GM12878 (cell line): ENCODE data around the gene IPPK.

ENCODE experiments used
- CHD4 ChIP-seq: fragments of 200-600 bp; sonication (generic); IDR thresholded peaks from 2 replicates; pipeline ENCODE4 v1.6.1; 2016; ENCODE audit warnings: mild to moderate bottlenecking
- CREB1 ChIP-seq: IDR thresholded peaks from 2 replicates; pipeline ENCODE4 v1.6.1; 2012; ENCODE audit warnings: low read depth, mild to moderate bottlenecking, inconsistent platforms
- EP300 ChIP-seq, 2 experiments: fragments of 150-350 bp in 1 of 2; IDR thresholded peaks; 2 replicates each; pipeline ENCODE4 v1.6.1; 2011 to 2012; ENCODE audit warnings: low read depth in 2 of 2, low read length in 2 of 2, borderline replicate concordance in 1 of 2, improper control_type of control experiment in 1 of 2, inconsistent platforms in 1 of 2; ENCODE audit not compliant: control insufficient read depth in 1 of 2
- JUND ChIP-seq: IDR thresholded peaks from 2 replicates; pipeline ENCODE4 v1.6.1; 2012; ENCODE audit warnings: low read depth, mild to moderate bottlenecking, low read length, improper control_type of control experiment, moderate library complexity
- NRF1 ChIP-seq: conservative IDR thresholded peaks from 2 replicates; pipeline ENCODE4 v1.6.1; 2011; ENCODE audit warnings: mild to moderate bottlenecking, low read depth, low read length, improper control_type of control experiment
- POLR2AphosphoS5 ChIP-seq: IDR thresholded peaks from 2 replicates; pipeline ENCODE4 v1.6.1; 2011; ENCODE audit warnings: mild to moderate bottlenecking, low read length, inconsistent platforms
- RB1 ChIP-seq: fragments of 450-650 bp; formaldehyde crosslinking; IDR thresholded peaks from 2 replicates; pipeline ENCODE4 v1.6.1; 2017; ENCODE audit warnings: mild to moderate bottlenecking, borderline replicate concordance
- TF ChIP-seq, protein P1 (sequence below), 3 experiments: IDR thresholded peaks in 2 of 3; conservative IDR thresholded peaks in 1 of 3; 2 replicates each; pipeline ENCODE4 v1.5.1; 2011; ENCODE audit warnings: low read depth in 3 of 3, low read length in 3 of 3, mild to moderate bottlenecking in 3 of 3, control low read depth in 2 of 3, moderate library complexity in 2 of 3, inconsistent platforms in 1 of 3, mixed read lengths in 1 of 3; ENCODE audit not compliant: control insufficient read depth in 2 of 3, insufficient read depth in 1 of 3; ENCODE audit errors: extremely low read depth in 1 of 3
- TF ChIP-seq, protein P2 (sequence below): IDR thresholded peaks from 2 replicates; pipeline ENCODE4 v1.6.1; 2012; ENCODE audit warnings: low read length, inconsistent platforms
- TF ChIP-seq, protein P3 (sequence below): IDR thresholded peaks from 2 replicates; pipeline ENCODE4 v1.6.1; 2011; ENCODE audit warnings: low read depth, mild to moderate bottlenecking, low read length, moderate library complexity, borderline replicate concordance; ENCODE audit errors: extremely low read depth

DNA sequence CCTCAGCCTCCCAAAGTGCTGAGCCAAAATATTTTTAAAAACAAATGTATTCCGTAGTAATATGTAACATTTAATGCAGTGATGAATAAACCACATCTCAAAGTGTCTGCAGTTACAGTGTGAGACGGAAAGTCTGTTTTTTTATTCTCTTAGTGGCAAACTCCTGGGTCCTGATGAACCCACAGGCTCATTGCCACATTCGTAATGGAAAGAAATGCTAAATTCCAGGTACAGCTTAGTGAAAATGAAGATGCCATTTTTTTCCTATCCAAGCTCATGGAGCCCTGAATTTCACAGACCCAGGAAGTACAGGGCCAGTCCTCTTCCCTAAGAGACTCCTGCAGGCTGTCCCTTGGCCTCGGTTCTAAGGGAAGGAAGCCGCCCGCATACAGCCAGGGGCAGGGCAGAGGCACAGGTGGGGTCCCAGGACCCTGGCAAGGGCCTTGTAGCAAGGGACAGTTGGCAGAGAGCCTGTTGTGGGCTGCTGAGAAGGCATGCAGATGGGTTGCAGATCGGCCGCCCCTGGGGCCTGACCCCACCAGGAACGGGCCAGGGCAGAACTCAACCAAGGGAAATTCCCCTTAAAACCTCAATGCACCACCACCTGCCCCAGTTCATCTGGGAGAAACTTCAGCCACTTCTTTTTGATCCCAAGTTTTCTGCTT, 36.2 kb downstream of the IPPK start:
- TF ChIP-seq, protein P1, sequence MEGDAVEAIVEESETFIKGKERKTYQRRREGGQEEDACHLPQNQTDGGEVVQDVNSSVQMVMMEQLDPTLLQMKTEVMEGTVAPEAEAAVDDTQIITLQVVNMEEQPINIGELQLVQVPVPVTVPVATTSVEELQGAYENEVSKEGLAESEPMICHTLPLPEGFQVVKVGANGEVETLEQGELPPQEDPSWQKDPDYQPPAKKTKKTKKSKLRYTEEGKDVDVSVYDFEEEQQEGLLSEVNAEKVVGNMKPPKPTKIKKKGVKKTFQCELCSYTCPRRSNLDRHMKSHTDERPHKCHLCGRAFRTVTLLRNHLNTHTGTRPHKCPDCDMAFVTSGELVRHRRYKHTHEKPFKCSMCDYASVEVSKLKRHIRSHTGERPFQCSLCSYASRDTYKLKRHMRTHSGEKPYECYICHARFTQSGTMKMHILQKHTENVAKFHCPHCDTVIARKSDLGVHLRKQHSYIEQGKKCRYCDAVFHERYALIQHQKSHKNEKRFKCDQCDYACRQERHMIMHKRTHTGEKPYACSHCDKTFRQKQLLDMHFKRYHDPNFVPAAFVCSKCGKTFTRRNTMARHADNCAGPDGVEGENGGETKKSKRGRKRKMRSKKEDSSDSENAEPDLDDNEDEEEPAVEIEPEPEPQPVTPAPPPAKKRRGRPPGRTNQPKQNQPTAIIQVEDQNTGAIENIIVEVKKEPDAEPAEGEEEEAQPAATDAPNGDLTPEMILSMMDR (IDR thresholded peaks at IDR 0.05 in 2 of 3, conservative IDR thresholded peaks at IDR 0.05 in 1 of 3; ENCODE audit: control insufficient read depth in 2 of 3, extremely low read depth in 1 of 3, insufficient read depth in 1 of 3, low read depth in 3 of 3, low read length in 3 of 3): no peak
- TF ChIP-seq, protein P2, sequence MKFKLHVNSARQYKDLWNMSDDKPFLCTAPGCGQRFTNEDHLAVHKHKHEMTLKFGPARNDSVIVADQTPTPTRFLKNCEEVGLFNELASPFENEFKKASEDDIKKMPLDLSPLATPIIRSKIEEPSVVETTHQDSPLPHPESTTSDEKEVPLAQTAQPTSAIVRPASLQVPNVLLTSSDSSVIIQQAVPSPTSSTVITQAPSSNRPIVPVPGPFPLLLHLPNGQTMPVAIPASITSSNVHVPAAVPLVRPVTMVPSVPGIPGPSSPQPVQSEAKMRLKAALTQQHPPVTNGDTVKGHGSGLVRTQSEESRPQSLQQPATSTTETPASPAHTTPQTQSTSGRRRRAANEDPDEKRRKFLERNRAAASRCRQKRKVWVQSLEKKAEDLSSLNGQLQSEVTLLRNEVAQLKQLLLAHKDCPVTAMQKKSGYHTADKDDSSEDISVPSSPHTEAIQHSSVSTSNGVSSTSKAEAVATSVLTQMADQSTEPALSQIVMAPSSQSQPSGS: no peak
- no peak for TF ChIP-seq POLR2AphosphoS5
- no peak for TF ChIP-seq EP300 (IDR thresholded peaks at IDR 0.05; ENCODE audit: borderline replicate concordance in 1 of 2, control insufficient read depth in 1 of 2, low read depth in 2 of 2, low read length in 2 of 2)
- TF ChIP-seq, protein P3, sequence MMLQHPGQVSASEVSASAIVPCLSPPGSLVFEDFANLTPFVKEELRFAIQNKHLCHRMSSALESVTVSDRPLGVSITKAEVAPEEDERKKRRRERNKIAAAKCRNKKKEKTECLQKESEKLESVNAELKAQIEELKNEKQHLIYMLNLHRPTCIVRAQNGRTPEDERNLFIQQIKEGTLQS: no peak
- TF ChIP-seq RB1: no peak
- TF ChIP-seq NRF1: no peak
- no peak for TF ChIP-seq CREB1
- TF ChIP-seq JUND: no peak
- TF ChIP-seq CHD4: no peak
